CD4-positive, alpha-beta T cell treated with Interleukin-15 for 1 hour (primary cell): ENCODE measurements around the gene CCR4.
"Not testable (repeated sequence)": the region's sequence is repeated elsewhere in the genome, so short reads cannot be mapped to it uniquely, and the experiment has no call there.

Source experiments
- DNase-seq: peaks from one replicate; pipeline ENCODE4 v3.0.0-alpha.2; 2020

Gene CCR4

GRCh38 chr3:32951410-32951811 is at the start of gene CCR4:
Gene CCR4 (plus strand): TSS chr3:32951644. CDS start chr3:32953423, 1,779 bp downstream.
- DNase-seq = peak; percentile 55

GRCh38 chr3:32902887-32903371 is 48.5 kb upstream of the CCR4 start:
- peak; percentile 25 for DNase-seq

- no peak for DNase-seq
Measured at GRCh38 chr3:32903953-32904352, 47.5 kb upstream of the CCR4 start.

DNA sequence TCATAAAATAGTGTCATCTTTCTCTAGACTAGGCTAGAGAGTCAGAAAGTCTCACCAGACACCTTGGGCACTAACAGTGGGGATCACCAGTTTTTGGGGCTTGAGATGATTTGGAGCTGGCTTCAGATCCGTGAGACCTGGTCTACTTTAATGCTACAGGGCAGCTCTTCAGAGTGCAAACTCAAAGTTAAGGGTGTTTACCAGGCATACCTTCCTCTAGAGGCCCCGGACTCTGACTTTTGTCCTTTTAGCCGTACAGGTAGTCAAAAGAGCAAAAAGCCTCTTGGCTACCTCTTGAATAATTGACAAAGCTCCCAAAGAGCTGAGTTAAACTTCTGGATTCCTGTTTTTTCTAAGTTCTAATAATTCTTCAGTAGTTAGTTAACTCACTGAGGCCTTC is 41.4 kb upstream of the CCR4 start:
- DNase-seq = no peak

DNA sequence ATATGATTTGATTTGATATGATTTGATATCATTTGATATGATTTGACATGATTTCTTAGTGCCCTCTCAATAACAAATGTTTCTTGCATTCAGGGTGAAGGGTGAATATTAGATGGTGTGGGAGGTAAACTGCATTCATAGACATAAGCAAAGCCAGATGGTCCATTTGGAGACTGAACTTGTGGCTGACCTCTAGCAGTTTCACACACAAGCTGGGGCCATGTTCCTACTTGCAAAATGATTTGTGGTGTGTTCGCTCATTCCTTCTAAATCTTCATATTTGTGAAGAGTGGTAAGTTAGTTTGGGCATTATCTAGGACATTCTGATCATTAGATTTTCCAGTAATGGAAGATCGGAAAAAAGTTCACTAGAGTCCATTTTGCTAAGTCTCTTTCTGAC is 40.5 kb upstream of the CCR4 start:
- DNase-seq = no peak

GRCh38 chr3:32912046-32912445 is 39.4 kb upstream of the CCR4 start:
- no peak for DNase-seq

DNA sequence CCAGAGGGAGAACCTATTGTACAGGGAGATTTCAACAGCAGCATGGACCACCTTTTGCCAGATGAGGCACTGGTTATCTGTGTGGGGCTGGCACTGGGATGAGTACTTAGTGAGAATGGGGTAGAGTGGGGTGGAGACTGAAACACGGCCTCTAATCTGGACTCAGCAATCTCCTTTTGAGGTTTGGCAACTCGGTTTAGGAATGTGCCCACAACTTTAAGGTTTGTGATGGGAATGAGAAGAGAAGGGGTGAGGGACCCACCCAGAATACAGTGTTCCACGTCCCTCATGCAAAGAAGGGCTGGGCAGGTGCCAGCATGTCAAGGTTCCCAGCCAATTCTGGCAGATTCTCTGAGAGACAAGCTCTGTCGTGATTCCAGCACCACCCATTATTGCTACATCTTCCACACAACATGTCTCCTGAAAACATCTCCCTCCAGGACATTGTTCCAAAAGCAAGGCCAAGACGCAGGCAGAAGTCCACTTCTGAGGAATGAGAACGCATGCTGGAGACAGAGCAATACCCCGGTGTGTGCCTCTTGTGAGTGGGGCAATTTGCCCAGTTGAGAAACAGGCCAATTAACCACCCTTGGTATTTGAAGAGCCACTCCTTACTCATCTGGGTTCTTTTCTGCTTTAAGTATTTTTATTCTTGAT is 37.5 kb upstream of the CCR4 start:
- DNase-seq = no peak

DNA sequence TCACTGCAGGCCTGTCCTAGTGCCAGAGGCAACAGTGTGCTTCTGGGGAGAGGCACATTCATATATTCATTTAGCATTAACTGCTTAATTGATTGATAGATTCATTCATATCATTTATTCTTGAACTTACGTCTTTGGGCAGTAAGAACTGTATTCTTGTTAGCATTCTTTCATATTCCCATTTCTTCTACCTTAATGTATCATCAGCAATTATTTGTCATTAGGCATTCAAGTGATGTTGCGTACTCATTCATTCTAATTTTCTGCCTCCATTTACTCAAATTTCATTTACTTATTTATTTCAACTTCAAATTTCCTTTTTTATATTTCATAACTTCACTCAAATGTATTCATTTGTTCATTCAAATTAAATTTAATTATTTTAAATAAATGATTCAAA is 31.5 kb upstream of the CCR4 start:
- no peak for DNase-seq

- DNase-seq = no peak
Measured at GRCh38 chr3:32922078-32922477, 29.4 kb upstream of the CCR4 start.

- no peak for DNase-seq
Measured at GRCh38 chr3:32930161-32930560, 21.3 kb upstream of the CCR4 start.

GRCh38 chr3:32931273-32931672 is 20.2 kb upstream of the CCR4 start:
- not testable (repeated sequence) for DNase-seq

GRCh38 chr3:32934150-32934742 is 17.2 kb upstream of the CCR4 start:
- DNase-seq = no peak

GRCh38 chr3:32937331-32937730 is 14.1 kb upstream of the CCR4 start:
- no peak for DNase-seq

GRCh38 chr3:32939531-32940284 is 11.7 kb upstream of the CCR4 start:
- not testable (repeated sequence) for DNase-seq

DNA sequence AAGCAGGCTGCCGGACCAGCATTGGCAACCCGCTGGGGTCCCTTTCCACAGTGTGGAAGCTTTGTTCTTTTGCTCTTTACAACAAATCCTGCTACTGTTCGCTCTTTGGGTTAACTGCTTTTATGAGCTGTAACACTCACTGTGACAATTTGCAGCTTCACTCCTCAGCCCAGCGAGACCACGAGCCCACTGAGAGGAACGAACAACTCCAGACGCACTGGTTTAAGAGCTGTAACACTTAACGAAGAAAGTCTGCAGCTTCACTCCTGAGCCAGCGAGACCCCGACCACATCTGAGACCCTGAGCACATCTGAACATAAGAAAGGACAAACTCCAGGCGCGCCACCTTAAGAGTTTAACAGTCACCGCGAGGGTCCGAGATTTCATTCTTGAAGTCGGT is 10.7 kb upstream of the CCR4 start:
- no peak for DNase-seq

DNA sequence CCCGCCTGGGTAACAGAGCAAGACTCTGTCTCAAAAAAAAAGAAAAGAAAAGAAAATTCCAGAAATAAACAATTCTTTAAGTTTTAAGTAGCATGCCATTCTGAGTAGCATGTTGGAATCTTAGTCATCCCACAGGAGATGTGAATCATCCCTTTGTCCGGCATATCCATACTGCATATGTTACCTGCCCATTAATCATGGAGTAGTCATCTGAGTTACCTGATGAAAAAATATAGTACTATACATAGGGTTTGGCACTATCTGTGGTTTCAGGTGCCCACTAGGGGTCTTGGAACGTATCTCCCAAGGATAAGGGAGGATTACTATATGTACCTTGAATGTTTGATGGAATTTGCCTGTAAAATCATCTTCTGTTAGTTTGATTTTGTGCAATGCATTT is 6.3 kb upstream of the CCR4 start:
- DNase-seq = no peak

DNA sequence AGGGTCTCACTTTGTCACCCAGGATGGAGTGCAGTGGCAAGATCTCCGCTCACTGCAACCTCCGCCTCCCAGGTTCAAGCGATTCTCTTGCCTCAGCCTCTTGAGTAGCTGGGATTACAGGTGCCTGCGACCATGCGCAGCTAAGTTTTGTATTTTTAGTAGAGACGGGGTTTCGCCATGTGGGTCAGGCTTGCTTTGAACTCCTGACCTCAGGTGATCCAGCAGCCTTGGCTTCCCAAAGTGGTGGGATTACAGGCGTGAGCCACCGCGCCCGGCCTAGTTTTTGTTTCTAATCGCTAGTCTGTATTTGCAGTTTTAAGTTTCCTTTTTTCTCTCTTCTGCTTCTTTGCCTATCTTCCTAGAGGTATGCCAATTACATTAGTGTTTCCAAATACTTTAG is 5.8 kb upstream of the CCR4 start:
- not testable (repeated sequence) for DNase-seq

- no peak for DNase-seq
Measured at GRCh38 chr3:32946973-32947788, 4.3 kb upstream of the CCR4 start.

GRCh38 chr3:32947789-32948238 is 3.6 kb upstream of the CCR4 start:
- peak; percentile 79 for DNase-seq

GRCh38 chr3:32948625-32949445 is 2.6 kb upstream of the CCR4 start:
- DNase-seq = no peak

- no peak for DNase-seq
Measured at GRCh38 chr3:32950516-32950915, 928 bp upstream of the CCR4 start.
